Cerebellar cortex (tissue), 1 donor: ENCODE results near the gene PGF.
"Not testable (repeated sequence)": the region's sequence is repeated elsewhere in the genome, so short reads cannot be mapped to it uniquely, and the experiment has no call there.

Source experiments
- DNase-seq: peaks from one replicate; pipeline ENCODE4 v3.0.0-alpha.2; 2015; ENCODE audit warnings: low spot score

PGF gene

GRCh38 chr14:74941676-74942097 lies 13.7 kb downstream of the PGF start:
- no peak for DNase-seq

GRCh38 chr14:74940956-74941565 lies 14.3 kb downstream of the PGF start:
- no peak for DNase-seq

GRCh38 chr14:74938531-74939495 lies 16.6 kb downstream of the PGF start:
- no peak for DNase-seq

GRCh38 chr14:74937171-74937570 lies 18.2 kb downstream of the PGF start:
- no peak for DNase-seq

GRCh38 chr14:74936731-74937130 lies 18.7 kb downstream of the PGF start:
- no peak for DNase-seq

GRCh38 chr14:74936151-74936550 lies 19.2 kb downstream of the PGF start:
- no peak for DNase-seq

GRCh38 chr14:74935360-74935680 lies 20.1 kb downstream of the PGF start:
- DNase-seq, result no peak

GRCh38 chr14:74934476-74935359 lies 20.7 kb downstream of the PGF start:
- DNase-seq, result no peak

- DNase-seq, result no peak
Measured at GRCh38 chr14:74934041-74934440, 21.4 kb downstream of the PGF start.

- not testable (repeated sequence) for DNase-seq
Measured at GRCh38 chr14:74932936-74933335, 22.5 kb downstream of the PGF start.

GRCh38 chr14:74932401-74932901 lies 22.9 kb downstream of the PGF start:
- DNase-seq, result no peak

GRCh38 chr14:74931744-74932143 lies 23.7 kb downstream of the PGF start:
- DNase-seq, result not testable (repeated sequence)

GRCh38 chr14:74929242-74929641 lies 26.2 kb downstream of the PGF start:
- DNase-seq, result no peak

GRCh38 chr14:74927225-74927624 lies 28.2 kb downstream of the PGF start:
- DNase-seq, result no peak

GRCh38 chr14:74924061-74924460 lies 31.3 kb downstream of the PGF start:
- DNase-seq, result no peak

- DNase-seq, result peak; percentile 95
Measured at GRCh38 chr14:74922752-74923401, 32.5 kb downstream of the PGF start, which contains the start of gene RPS6KL1. Gene RPS6KL1, minus strand, starts transcription at chr14:74923260. Its CDS starts 1,719 bp downstream, at chr14:74921541.

- no peak for DNase-seq
Measured at GRCh38 chr14:74921987-74922751, 33.2 kb downstream of the PGF start.

GRCh38 chr14:74921053-74921620 lies 34.3 kb downstream of the PGF start:
- no peak for DNase-seq

- no peak for DNase-seq
Measured at GRCh38 chr14:74920281-74920680, 35.1 kb downstream of the PGF start.

- DNase-seq, result no peak
Measured at GRCh38 chr14:74919421-74920165, 35.8 kb downstream of the PGF start.
